Trophoblast cell (in vitro differentiated cells and primary cell): Measurements from ENCODE around the gene IFI35.
"Not testable (repeated sequence)": the region's sequence is repeated elsewhere in the genome, so short reads cannot be mapped to it uniquely, and the experiment has no call there.

ENCODE experiments used
- DNase-seq, 2 donors: peaks; one replicate each; pipeline ENCODE4 v3.0.0-alpha.2; 2016
- H2AFZ ChIP-seq: 2 replicates; pipeline ENCODE4 v1.6.1; 2013; ENCODE audit warnings: low read length, moderate library complexity, mild to moderate bottlenecking; ENCODE audit not compliant: insufficient read depth, poor library complexity
- H2AK5ac ChIP-seq: 2 replicates; pipeline ENCODE4 v1.6.1; 2013; ENCODE audit warnings: mild to moderate bottlenecking, low read length
- H2BK120ac ChIP-seq: 2 replicates; pipeline ENCODE4 v1.6.1; 2013; ENCODE audit warnings: low read length, mild to moderate bottlenecking, moderate library complexity; ENCODE audit not compliant: insufficient read depth, poor library complexity
- H2BK12ac ChIP-seq: 2 replicates; pipeline ENCODE4 v1.6.1; 2013; ENCODE audit warnings: mild to moderate bottlenecking, low read length, moderate library complexity
- H2BK5ac ChIP-seq: 2 replicates; pipeline ENCODE4 v1.6.1; 2013; ENCODE audit warnings: low read length, low read depth, moderate library complexity, mild to moderate bottlenecking; ENCODE audit not compliant: poor library complexity
- H3K14ac ChIP-seq: 2 replicates; pipeline ENCODE4 v1.6.1; 2013; ENCODE audit warnings: mild to moderate bottlenecking, low read length
- H3K18ac ChIP-seq: 2 replicates; pipeline ENCODE4 v1.6.1; 2013; ENCODE audit warnings: mild to moderate bottlenecking, low read length
- H3K23ac ChIP-seq: 2 replicates; pipeline ENCODE4 v1.6.1; 2013; ENCODE audit warnings: low read length
- H3K27ac ChIP-seq: 2 replicates; pipeline ENCODE4 v1.5.1; 2013; ENCODE audit warnings: low read depth, mild to moderate bottlenecking, inconsistent platforms, low read length, moderate library complexity
- H3K27me3 ChIP-seq: 2 replicates; pipeline ENCODE4 v1.6.1; 2013; ENCODE audit warnings: inconsistent platforms, mild to moderate bottlenecking, low read length, moderate library complexity; ENCODE audit not compliant: insufficient read depth
- H3K36me3 ChIP-seq, 2 experiments: 1 replicate in 1 of 2; 2 replicates in 1 of 2; pipeline ENCODE4 v1.6.1; 2013; ENCODE audit warnings: low read length in 2 of 2, mild to moderate bottlenecking in 2 of 2, moderate library complexity in 1 of 2; ENCODE audit not compliant: insufficient read depth in 2 of 2, control insufficient read depth in 1 of 2
- H3K4ac ChIP-seq: 2 replicates; pipeline ENCODE4 v1.6.1; 2013; ENCODE audit warnings: low read depth, mild to moderate bottlenecking, low read length, moderate library complexity
- H3K4me1 ChIP-seq, 2 experiments: 1 replicate in 1 of 2; 2 replicates in 1 of 2; pipeline ENCODE4 v1.6.1; 2013; ENCODE audit warnings: low read length in 2 of 2, mild to moderate bottlenecking in 2 of 2, moderate library complexity in 1 of 2; ENCODE audit not compliant: insufficient read depth in 2 of 2, control insufficient read depth in 1 of 2
- H3K4me2 ChIP-seq: 2 replicates; pipeline ENCODE4 v1.6.1; 2013; ENCODE audit warnings: inconsistent platforms, mild to moderate bottlenecking, low read length, moderate library complexity
- H3K4me3 ChIP-seq: 2 replicates; pipeline ENCODE4 v1.5.1; 2013; ENCODE audit warnings: mild to moderate bottlenecking, low read depth, low read length, inconsistent platforms
- H3K79me1 ChIP-seq: one replicate; pipeline ENCODE4 v1.6.1; 2013; ENCODE audit warnings: low read length
- H3K79me2 ChIP-seq: 2 replicates; pipeline ENCODE4 v1.6.1; 2013; ENCODE audit warnings: low read length, mild to moderate bottlenecking; ENCODE audit not compliant: control insufficient read depth, insufficient read depth, poor library complexity
- H3K9ac ChIP-seq: 2 replicates; pipeline ENCODE4 v1.6.1; 2013; ENCODE audit warnings: mild to moderate bottlenecking, low read length
- H3K9me3 ChIP-seq: 2 replicates; pipeline ENCODE4 v1.6.1; 2013; ENCODE audit warnings: low read depth, mild to moderate bottlenecking, control low read depth, inconsistent platforms, low read length; ENCODE audit not compliant: insufficient read depth
- H4K12ac ChIP-seq: 2 replicates; pipeline ENCODE4 v1.6.1; 2013; ENCODE audit warnings: low read depth, mild to moderate bottlenecking, low read length, moderate library complexity
- H4K8ac ChIP-seq: 2 replicates; pipeline ENCODE4 v1.6.1; 2013; ENCODE audit warnings: low read depth, mild to moderate bottlenecking, low read length, moderate library complexity
- H4K91ac ChIP-seq: one replicate; pipeline ENCODE4 v1.6.1; 2013; ENCODE audit warnings: low read depth, mild to moderate bottlenecking, low read length, moderate library complexity
- WGBS: extraction: QIAGEN DNeasy Blood & Tissue Kit; methylation state at CpG from one replicate; pipeline ENCODE4 v1.1.7; 2013; ENCODE audit warnings: missing lambda C conversion rate; ENCODE audit not compliant: insufficient read length, insufficient coverage; ENCODE audit errors: extremely low coverage; 5-methylcytosine and 5-hydroxymethylcytosine counted together

IFI35 gene

GRCh38 chr17:42971589-42971988 is 35.0 kb upstream of the IFI35 start:
- no peak overlapping the region for H3K4me2 ChIP-seq
- H2AFZ ChIP-seq: no peak overlapping the region
- no peak overlapping the region for H2BK12ac ChIP-seq
- no peak overlapping the region for H3K4ac ChIP-seq
- H4K91ac ChIP-seq: no peak overlapping the region
- no peak overlapping the region for H3K4me3 ChIP-seq
- H3K14ac ChIP-seq: no peak overlapping the region
- H2BK5ac ChIP-seq: no peak overlapping the region
- no peak overlapping the region for H3K27ac ChIP-seq
- H3K23ac ChIP-seq: no peak overlapping the region
- H3K27me3 ChIP-seq: no peaks in the 10 kb centered on the region
- H3K79me1 ChIP-seq: no peaks in the 10 kb centered on the region
- H3K9me3 ChIP-seq: no peaks in the 10 kb centered on the region
- H4K8ac ChIP-seq: no peak overlapping the region
- H2BK120ac ChIP-seq: no peak overlapping the region
- no peaks in the 10 kb centered on the region for H3K79me2 ChIP-seq
- no peak overlapping the region for H2AK5ac ChIP-seq
- no peak for DNase-seq
- H4K12ac ChIP-seq: no peak overlapping the region
- no peaks in the 10 kb centered on the region for H3K36me3 ChIP-seq
- WGBS: no CpG with 5 or more reads among the region's 5 CpGs
- H3K9ac ChIP-seq: no peak overlapping the region
- H3K4me1 ChIP-seq: no peaks in the 10 kb centered on the region
- H3K18ac ChIP-seq: no peak overlapping the region

GRCh38 chr17:42973323-42973722 is 33.3 kb upstream of the IFI35 start:
- H3K36me3 ChIP-seq, H3K4me1 ChIP-seq, H3K4me2 ChIP-seq, H3K18ac ChIP-seq, H3K9ac ChIP-seq, H3K27me3 ChIP-seq, H2BK5ac ChIP-seq, H2AFZ ChIP-seq, H4K8ac ChIP-seq, H2BK12ac ChIP-seq, H3K14ac ChIP-seq, H4K12ac ChIP-seq, H3K27ac ChIP-seq, H3K23ac ChIP-seq, H2BK120ac ChIP-seq, H4K91ac ChIP-seq, H3K4ac ChIP-seq, H3K79me1 ChIP-seq, H3K79me2 ChIP-seq, DNase-seq, H2AK5ac ChIP-seq, H3K9me3 ChIP-seq, H3K4me3 ChIP-seq: not testable (repeated sequence)
- WGBS: no CpG with 5 or more reads among the region's 18 CpGs

DNA sequence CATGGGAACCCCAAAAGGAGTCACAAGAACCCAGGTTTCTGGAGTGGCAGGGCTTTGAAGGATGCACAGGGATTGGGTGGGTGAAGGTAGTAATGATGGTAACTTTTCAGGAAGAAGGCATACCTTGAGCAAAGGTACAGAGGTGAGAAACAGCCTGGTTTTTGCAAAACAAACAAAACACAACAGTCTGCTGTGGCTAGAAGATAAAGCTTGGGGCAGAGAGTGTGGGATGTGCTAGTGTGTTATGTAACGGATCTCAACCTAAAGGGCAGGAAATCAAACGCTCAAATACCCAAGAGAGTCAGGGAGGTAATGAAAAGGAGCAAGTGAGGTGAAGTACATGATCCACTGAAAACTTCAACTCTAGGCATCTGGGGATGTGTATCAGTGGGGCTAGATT is 31.3 kb upstream of the IFI35 start:
- peaks cover 5 to 7% of the 10 kb centered on the region in 2 experiments for H3K4me1 ChIP-seq
- no peak overlapping the region for H4K91ac ChIP-seq
- peaks cover 5% of the 10 kb centered on the region for H3K79me1 ChIP-seq
- no peak overlapping the region for H2BK12ac ChIP-seq
- no peak overlapping the region for H4K8ac ChIP-seq
- H3K27ac ChIP-seq: no peak overlapping the region
- no peak overlapping the region for H2AFZ ChIP-seq
- H3K79me2 ChIP-seq: peaks cover 2% of the 10 kb centered on the region
- H3K23ac ChIP-seq: no peak overlapping the region
- H4K12ac ChIP-seq: no peak overlapping the region
- no peak for DNase-seq
- no peaks in the 10 kb centered on the region for H3K9me3 ChIP-seq
- no peak overlapping the region for H2BK5ac ChIP-seq
- no peak overlapping the region for H3K4ac ChIP-seq
- H3K4me2 ChIP-seq: no peak overlapping the region
- no peak overlapping the region for H3K9ac ChIP-seq
- H3K27me3 ChIP-seq: no peaks in the 10 kb centered on the region
- no CpG with 5 or more reads among the region's 2 CpGs for WGBS
- H3K4me3 ChIP-seq: no peak overlapping the region
- no peak overlapping the region for H2BK120ac ChIP-seq
- H3K18ac ChIP-seq: no peak overlapping the region
- H3K36me3 ChIP-seq: no peaks in the 10 kb centered on the region
- H3K14ac ChIP-seq: no peak overlapping the region
- no peak overlapping the region for H2AK5ac ChIP-seq

GRCh38 chr17:42975701-42976100 is 30.9 kb upstream of the IFI35 start:
- H3K18ac ChIP-seq, H3K27ac ChIP-seq, H3K27me3 ChIP-seq: not testable (repeated sequence)

More at GRCh38 chr17:42975701-42976100, 30.9 kb upstream of the IFI35 start:
- H2BK5ac ChIP-seq, H3K4ac ChIP-seq, H3K4me2 ChIP-seq, H3K79me2 ChIP-seq, H4K8ac ChIP-seq, H3K23ac ChIP-seq, H2BK12ac ChIP-seq, H2AFZ ChIP-seq, H4K12ac ChIP-seq, H3K36me3 ChIP-seq, H3K9me3 ChIP-seq, H3K14ac ChIP-seq, H3K9ac ChIP-seq, H3K4me3 ChIP-seq, H3K79me1 ChIP-seq, H3K4me1 ChIP-seq, H2AK5ac ChIP-seq, H2BK120ac ChIP-seq, DNase-seq, H4K91ac ChIP-seq: not testable (repeated sequence)
- WGBS: no CpG with 5 or more reads among the region's 16 CpGs
